K562 (cell line): ENCODE measurements around the gene CLIC1. TPM values are rescaled to one million over a fixed set of nuclear protein-coding genes. Genes with fewer than 3 reads are reported as not detected.
A peak's percentile ranks its signal among the peaks of the same experiment; 100 is the strongest.

Experiments
- EGR1 ChIP-seq: fragments of 450-650 bp; conservative IDR thresholded peaks from 2 replicates; pipeline ENCODE4 v1.6.1; 2017; ENCODE audit warnings: mild to moderate bottlenecking
- HDAC1 ChIP-seq, 2 experiments: fragments of 450-650 bp; IDR thresholded peaks; 2 replicates each; pipeline ENCODE4 v1.6.1; 2016 to 2017; ENCODE audit warnings: inconsistent platforms in 1 of 2, mild to moderate bottlenecking in 1 of 2, moderate library complexity in 1 of 2
- JUNB ChIP-seq: fragments of 450-650 bp; formaldehyde crosslinking; conservative IDR thresholded peaks from 2 replicates; pipeline ENCODE4 v1.4.0; 2020; ENCODE audit warnings: mild to moderate bottlenecking
- MCM3 ChIP-seq: fragments of 450-650 bp; IDR thresholded peaks from 2 replicates; pipeline ENCODE4 v1.6.1; 2016
- MGA ChIP-seq: fragments of 450-650 bp; IDR thresholded peaks from 2 replicates; pipeline ENCODE4 v1.6.1; 2016; ENCODE audit warnings: mild to moderate bottlenecking, moderate library complexity
- MITF ChIP-seq: IDR thresholded peaks from 2 replicates; pipeline ENCODE4 v1.6.1; 2014; ENCODE audit warnings: antibody characterized with exemption
- NBN ChIP-seq: fragments of 450-650 bp; IDR thresholded peaks from 2 replicates; pipeline ENCODE4 v1.6.1; 2016; ENCODE audit warnings: low read depth, mild to moderate bottlenecking
- POLR2A ChIP-seq: fragments of 450-650 bp; conservative IDR thresholded peaks from 2 replicates; pipeline ENCODE4 v1.6.1; 2016
- PTTG1 ChIP-seq: fragments of 450-650 bp; IDR thresholded peaks from 2 replicates; pipeline ENCODE4 v1.6.1; 2016; ENCODE audit warnings: low read depth, mild to moderate bottlenecking, missing genetic modification characterization, missing compliant biosample characterization
- PURB ChIP-seq: sonication (generic); formaldehyde crosslinking; IDR thresholded peaks from 2 replicates; pipeline ENCODE4 v1.9.0; 2021; ENCODE audit warnings: low read depth, mild to moderate bottlenecking, missing genetic modification reagents
- RFX7 ChIP-seq: fragments of 250-450 bp; sonication (Bioruptor Pico); IDR thresholded peaks from 2 replicates; pipeline ENCODE4 v1.5.1; 2021; ENCODE audit warnings: mild to moderate bottlenecking
- STAG1 ChIP-seq: sonication (generic); formaldehyde crosslinking; IDR thresholded peaks from 2 replicates; pipeline ENCODE4 v1.5.0; 2020; ENCODE audit warnings: missing genetic modification reagents, borderline replicate concordance
- TFAM ChIP-seq: fragments of 250-450 bp; sonication (Bioruptor Pico); conservative IDR thresholded peaks from 2 replicates; pipeline ENCODE4 v1.5.0; 2021; ENCODE audit warnings: mild to moderate bottlenecking, moderate library complexity
- ZZZ3 ChIP-seq: fragments of 450-650 bp; IDR thresholded peaks from 2 replicates; pipeline ENCODE4 v1.6.1; 2016; ENCODE audit warnings: antibody characterized with exemption, mild to moderate bottlenecking, moderate library complexity
- polyA plus RNA-seq, 8 experiments: library from polyadenylated mRNA; depleted of rRNA in 4 of 8; stranded (reverse) in 5 of 8; unstranded in 3 of 8; fragments of >200 nt; fragmentation: Nextera tagmentation in 2 of 8; fragmentation: Illumina TruSeq in 1 of 8; extraction: Ambion mirVana in 2 of 8; extraction: Trizol in 1 of 8; gene quantifications; 2 replicates each; pipeline versions ENCODE4 v1.2.1 to v1.2.3, GENCODE V29; 2011 to 2014; ENCODE audit warnings: inconsistent platforms in 1 of 8, missing spikeins in 1 of 8
- total RNA-seq, 7 experiments: library from RNA; depleted of rRNA in 6 of 7; stranded (reverse); fragments of >200 nt in 6 of 7; fragmentation: Illumina TruSeq in 2 of 7; extraction: Trizol in 2 of 7; gene quantifications; 2 replicates each; pipeline versions ENCODE4 v1.2.1 to v1.2.3, GENCODE V29; 2011 to 2021; ENCODE audit warnings: low replicate concordance in 1 of 7
- TF ChIP-seq, protein P1 (sequence below), 2 experiments: fragments of 250-450 bp in 1 of 2; fragments of 450-650 bp in 1 of 2; sonication (Bioruptor Pico) in 1 of 2; IDR thresholded peaks; 2 replicates each; pipeline versions ENCODE4 v1.6.1 to v1.8.0; 2016 to 2021; ENCODE audit warnings: mild to moderate bottlenecking in 2 of 2, moderate library complexity in 2 of 2, missing compliant biosample characterization in 1 of 2, missing genetic modification characterization in 1 of 2

CLIC1 gene
- total and polyA plus RNA-seq, 9 of the 15 experiments (the other 6 are each of a cell fraction or from before 2014, with no cell fraction given), result 1,267 to 2,419 (median 1,808) TPM

DNA sequence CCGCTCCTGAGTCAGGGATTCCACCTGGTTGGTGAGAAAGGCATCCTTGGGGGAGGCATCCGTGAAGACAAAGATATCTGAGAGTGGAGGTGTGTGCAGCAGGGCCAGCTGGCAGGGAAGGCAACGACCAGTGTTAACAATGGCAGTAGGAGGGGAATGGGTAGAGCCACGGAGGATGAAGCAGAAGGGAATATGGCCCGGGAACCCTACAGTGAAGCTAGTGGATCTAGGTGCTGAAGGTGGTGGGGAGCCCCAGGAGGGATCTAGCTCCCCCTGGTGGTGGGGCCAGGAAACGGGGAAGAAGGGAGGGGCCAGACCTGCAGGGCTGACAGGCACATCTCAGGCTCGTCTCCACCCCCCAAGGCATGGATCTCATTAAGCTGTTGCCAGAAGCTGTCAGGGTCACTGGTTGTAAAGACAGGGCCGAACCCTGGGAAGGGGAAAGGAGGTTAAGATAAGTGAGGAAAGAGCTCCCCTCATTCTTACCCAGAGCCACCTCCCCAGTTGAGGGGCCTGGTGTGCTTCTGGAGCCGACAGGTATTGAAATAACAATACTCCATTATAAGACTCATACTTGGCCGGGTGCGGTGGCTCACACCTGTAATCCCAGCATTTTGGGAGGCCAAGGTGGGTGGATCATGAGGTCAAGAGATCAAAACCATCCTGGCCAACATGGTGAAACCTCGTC is 33.5 kb upstream of the CLIC1 start (continued):
- TF ChIP-seq HDAC1 (IDR thresholded peaks at IDR 0.05), result peak in 1 of 2 experiments; percentile 78; a peak in 1 of 4 replicates
- TF ChIP-seq, protein P1, sequence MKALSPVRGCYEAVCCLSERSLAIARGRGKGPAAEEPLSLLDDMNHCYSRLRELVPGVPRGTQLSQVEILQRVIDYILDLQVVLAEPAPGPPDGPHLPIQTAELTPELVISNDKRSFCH (CRISPR knock-in tag; IDR thresholded peaks at IDR 0.05), result no peak
- TF ChIP-seq, protein P1 (tag; IDR thresholded peaks at IDR 0.05), result peak; percentile 71; the same call in 1 of the 2 replicates
- no peak; the same call in 1 of the 2 replicates for TF ChIP-seq PURB (CRISPR knock-in tag)
- no peak for TF ChIP-seq JUNB
- no peak for TF ChIP-seq POLR2A
- no peak for TF ChIP-seq RFX7 (CRISPR knock-in tag)
- TF ChIP-seq PTTG1 (tag), result no peak
- no peak for TF ChIP-seq ZZZ3
- no peak for TF ChIP-seq MITF
- no peak for TF ChIP-seq MGA
- peak; percentile 92 for TF ChIP-seq NBN
- peak; percentile 85 for TF ChIP-seq STAG1
- peak; percentile 14; the same call in 1 of the 2 replicates for TF ChIP-seq EGR1
- TF ChIP-seq MCM3, result no peak
- no peak for TF ChIP-seq TFAM (CRISPR knock-in tag)
